Activated CD8-positive, alpha-beta memory T cell treated with anti-CD3 and anti-CD28 coated beads, Interleukin-2, amount 50 U/mL, for 4 hours (primary cell): Measurements from ENCODE around the gene ABL1.

ENCODE experiments used
- DNase-seq: peaks from one replicate; pipeline ENCODE4 v3.0.0-alpha.2; 2020

The ABL1 gene

GRCh38 chr9:130854092-130854491 lies 19.0 kb downstream of the ABL1 start:
- no peak for DNase-seq

DNA sequence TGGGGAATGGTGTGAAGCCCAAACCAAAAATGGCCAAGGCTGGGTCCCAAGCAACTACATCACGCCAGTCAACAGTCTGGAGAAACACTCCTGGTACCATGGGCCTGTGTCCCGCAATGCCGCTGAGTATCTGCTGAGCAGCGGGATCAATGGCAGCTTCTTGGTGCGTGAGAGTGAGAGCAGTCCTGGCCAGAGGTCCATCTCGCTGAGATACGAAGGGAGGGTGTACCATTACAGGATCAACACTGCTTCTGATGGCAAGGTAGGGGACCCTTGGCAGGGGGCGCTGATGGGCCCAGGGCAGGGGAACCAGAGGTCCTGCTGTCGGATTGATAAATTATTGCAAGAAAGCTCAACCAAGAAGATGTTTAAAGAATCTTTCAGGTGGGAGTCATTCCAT lies 19.8 kb downstream of the ABL1 start:
- no peak for DNase-seq

GRCh38 chr9:130856474-130856873 lies 21.4 kb downstream of the ABL1 start:
- no peak for DNase-seq

GRCh38 chr9:130857864-130858738 lies 23.0 kb downstream of the ABL1 start:
- no peak for DNase-seq

DNA sequence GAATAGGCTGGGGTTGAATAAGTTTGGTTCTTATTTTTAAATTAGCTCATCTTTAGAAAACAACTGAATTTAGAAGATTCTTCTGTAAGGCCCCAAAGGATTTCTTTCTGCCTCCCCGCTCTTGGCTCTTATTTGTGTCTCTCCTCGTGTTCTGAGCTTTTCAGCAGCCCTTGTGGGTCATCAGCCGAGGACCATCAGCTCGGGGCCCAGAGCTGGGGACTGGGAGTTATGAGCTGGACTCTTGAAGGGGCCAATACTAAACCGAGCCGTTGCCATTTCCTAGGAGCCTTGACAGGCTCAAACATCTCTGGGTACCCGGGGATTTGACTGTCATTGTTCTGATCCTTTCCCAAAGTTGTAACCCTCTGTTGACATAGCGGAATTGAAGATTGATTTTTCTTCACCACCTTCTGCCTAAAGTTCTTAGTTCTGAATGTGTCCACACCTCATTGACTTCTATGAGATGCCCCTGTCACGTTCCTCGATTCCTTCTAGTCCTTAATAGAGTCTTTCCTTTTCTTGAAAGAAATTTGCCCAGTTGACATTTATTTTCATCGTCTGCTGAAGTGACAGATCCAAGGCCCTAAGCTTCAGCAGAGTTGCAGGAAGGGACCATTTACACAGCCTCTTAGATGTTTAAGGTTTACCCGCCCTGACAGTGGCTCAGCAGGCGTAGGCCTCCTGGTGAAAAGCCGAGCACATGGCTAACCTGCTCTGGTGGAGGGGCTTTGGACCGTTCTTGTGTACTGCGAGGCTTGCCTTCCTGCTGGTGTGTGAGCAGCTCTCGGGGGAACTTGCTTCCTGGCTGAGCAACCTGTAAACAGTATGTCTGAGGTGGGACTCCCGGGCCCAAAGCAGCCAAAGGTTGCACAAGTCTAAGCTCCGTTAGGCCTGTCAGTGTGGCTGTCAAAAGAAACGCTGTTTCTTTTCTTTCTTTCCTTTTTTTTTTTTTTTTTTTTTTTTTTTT lies 24.0 kb downstream of the ABL1 start:
- no peak for DNase-seq

- no peak for DNase-seq
Measured at GRCh38 chr9:130860458-130861316, 25.6 kb downstream of the ABL1 start.

GRCh38 chr9:130861372-130862180 lies 26.5 kb downstream of the ABL1 start:
- no peak for DNase-seq

DNA sequence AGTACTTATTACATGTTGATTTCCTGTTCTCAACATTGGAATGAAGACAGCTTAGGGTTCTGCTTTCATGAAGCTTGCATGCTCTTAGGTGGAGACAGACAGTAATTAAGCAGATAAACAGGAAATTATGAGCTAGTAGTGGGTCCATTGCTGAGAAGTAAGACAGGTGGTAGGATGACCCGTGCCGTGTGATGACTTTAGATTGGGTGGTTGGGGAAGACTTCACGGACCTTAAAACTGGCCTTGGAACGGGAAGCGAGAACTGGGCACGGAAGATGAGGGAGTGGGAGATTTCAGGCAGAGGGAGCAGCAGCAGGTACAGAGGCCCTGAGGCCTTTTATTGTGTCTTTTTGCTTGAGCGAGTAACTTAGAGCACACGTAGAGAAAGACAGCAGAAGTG lies 27.2 kb downstream of the ABL1 start:
- DNase-seq: no peak

DNA sequence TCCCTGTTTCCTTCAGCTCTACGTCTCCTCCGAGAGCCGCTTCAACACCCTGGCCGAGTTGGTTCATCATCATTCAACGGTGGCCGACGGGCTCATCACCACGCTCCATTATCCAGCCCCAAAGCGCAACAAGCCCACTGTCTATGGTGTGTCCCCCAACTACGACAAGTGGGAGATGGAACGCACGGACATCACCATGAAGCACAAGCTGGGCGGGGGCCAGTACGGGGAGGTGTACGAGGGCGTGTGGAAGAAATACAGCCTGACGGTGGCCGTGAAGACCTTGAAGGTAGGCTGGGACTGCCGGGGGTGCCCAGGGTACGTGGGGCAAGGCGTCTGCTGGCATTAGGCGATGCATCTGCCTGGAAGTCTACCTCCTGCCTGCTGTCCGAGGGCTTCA lies 27.7 kb downstream of the ABL1 start:
- no peak for DNase-seq

DNA sequence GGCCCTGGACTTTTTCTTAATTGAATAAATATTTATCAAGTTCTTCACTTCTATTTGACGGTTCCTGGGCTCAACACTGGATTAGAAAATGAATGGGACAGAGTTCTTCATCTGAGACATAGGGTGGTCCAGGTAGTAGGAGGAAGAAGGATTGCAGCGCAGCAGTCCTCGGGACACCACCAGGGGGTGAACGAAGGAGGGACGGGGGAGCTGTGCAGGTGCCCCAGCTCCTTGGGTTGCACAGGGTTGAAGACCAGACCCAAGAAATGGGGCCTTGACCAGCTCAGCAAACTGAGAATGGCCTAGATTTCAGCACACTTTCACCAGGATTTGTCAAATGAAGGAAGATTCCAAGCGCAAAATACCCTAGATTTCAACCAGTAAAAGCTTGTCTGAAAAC lies 29.5 kb downstream of the ABL1 start:
- no peak for DNase-seq

DNA sequence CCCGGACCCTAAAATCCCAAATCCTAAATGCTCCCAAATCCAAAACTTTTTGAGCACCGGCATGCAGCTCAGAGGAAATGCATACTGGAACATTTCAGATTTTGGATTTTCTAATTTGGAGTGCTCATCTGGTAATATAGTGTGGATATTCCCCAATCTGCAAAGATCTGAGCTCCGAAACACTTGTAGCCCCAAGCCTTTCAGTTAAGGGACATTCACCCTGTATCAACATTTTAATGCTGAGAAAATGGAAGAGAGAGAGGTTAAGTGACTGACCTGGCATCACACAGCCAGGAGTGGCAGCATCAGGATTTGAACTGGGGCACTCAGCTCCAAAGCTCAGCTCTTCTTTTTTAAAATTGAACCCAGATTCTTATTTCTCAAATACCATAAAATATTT lies 30.9 kb downstream of the ABL1 start:
- no peak for DNase-seq

- DNase-seq: peak; percentile 48
Measured at GRCh38 chr9:130866474-130866965, 31.5 kb downstream of the ABL1 start.

DNA sequence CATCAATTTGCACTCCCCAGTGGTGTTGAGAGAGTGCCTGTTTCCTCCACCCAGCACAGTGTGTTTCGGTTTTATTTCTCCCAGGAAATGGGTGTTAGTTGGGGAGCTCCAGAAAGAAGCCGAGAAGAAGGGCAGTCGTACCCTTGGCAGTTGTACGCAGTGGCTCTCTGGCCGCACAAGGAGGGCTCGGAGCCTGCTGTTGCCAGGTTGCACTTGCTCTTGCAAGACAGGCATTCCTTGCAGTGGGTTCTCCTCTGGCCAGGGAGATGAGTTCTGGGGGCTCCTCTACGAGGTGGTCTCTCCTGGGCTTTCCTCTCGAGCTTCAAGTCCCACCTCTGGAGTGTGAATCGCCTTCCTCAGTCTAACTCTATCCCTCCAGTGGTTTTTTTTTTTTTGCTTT lies 32.5 kb downstream of the ABL1 start:
- no peak for DNase-seq

- no peak for DNase-seq
Measured at GRCh38 chr9:130868230-130868629, 33.2 kb downstream of the ABL1 start.

DNA sequence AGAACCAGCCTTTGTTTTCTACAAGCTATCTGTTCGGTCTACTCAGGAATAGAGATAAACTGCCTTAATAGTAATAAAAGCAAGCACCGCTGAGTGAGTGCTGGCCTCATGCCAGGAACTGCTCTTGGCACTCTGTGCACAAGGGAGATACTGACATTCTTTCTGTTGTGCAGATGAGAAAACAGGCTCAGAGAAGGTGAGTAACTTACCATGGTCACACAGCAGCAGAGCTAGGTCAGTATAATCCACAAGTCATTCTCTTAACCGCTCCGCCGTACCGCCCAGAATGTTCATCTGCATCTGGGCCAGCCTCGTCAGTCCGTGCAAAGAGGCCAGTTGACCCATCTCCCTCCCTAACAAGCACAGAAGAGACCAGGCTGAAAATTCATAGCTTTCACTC lies 34.2 kb downstream of the ABL1 start:
- no peak for DNase-seq

DNA sequence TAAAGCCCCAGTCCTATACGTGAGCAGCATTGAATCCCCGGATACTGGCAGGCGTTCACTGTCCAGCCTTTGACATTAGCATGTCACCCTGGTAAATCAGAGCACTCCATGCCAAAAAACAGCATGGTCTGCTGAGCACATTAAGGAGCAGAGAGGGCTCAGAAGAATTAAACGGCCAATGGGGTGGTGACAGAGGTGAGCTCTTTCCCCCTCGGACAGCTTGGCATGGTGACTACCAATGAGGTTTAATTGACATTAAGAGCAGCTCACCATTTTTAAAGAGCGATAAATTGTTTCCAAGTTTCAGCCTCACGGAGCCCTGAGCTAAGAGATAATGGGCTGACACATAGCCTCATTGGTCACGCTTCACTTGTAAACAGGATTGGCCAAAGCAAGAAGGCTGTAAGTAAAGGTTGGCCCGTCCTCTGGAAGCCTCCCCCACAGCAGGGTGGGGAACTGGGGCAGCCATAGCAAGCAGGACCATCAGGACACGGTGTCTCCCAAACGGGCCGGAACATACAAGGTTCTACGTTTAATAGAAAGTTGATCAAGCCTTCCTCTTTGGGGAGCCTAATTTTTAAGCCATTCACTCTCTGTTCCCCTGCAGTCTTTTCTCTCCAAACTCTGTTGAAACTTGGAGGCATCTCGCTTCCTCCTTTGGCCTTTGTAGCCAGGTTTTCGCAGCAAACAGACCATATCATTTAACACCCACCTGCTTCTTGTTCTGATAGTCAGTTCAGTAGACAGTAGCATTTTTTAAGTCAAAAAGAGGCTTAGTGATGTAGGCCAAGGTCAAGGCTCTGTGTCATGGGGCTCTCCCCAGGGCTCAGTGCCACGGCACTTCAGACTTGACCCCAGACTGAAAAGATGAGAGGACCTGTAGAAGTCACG lies 35.7 kb downstream of the ABL1 start:
- DNase-seq: no peak

- DNase-seq: no peak
Measured at GRCh38 chr9:130871395-130872062, 36.5 kb downstream of the ABL1 start.

GRCh38 chr9:130872093-130872492 lies 37.0 kb downstream of the ABL1 start:
- DNase-seq: no peak

- DNase-seq: no peak
Measured at GRCh38 chr9:130872508-130872907, 37.5 kb downstream of the ABL1 start.

- no peak for DNase-seq
Measured at GRCh38 chr9:130872912-130873503, 38.0 kb downstream of the ABL1 start.
